ENCODE measurements around the gene AGTR1.

DNA sequence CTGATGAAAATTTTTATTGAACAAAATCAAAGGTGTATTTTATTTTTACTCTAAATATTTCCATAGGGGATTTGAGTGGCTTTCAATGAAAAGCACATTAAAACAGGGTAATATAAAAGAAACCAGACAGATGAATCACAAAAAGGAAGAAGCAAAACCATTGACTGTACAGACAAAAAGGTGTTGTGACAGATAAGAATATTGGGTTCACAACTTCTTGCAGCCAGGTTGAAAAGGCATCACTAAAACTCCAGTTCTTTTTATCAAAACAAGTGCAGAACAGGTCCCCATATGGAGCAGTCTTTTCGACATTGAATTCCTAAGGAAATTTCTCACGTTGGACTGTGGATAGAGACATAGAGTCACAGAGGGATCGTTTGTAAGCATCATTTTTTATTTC lies 53.8 kb downstream of the AGTR1 start:
- TF ChIP-seq, protein P1, sequence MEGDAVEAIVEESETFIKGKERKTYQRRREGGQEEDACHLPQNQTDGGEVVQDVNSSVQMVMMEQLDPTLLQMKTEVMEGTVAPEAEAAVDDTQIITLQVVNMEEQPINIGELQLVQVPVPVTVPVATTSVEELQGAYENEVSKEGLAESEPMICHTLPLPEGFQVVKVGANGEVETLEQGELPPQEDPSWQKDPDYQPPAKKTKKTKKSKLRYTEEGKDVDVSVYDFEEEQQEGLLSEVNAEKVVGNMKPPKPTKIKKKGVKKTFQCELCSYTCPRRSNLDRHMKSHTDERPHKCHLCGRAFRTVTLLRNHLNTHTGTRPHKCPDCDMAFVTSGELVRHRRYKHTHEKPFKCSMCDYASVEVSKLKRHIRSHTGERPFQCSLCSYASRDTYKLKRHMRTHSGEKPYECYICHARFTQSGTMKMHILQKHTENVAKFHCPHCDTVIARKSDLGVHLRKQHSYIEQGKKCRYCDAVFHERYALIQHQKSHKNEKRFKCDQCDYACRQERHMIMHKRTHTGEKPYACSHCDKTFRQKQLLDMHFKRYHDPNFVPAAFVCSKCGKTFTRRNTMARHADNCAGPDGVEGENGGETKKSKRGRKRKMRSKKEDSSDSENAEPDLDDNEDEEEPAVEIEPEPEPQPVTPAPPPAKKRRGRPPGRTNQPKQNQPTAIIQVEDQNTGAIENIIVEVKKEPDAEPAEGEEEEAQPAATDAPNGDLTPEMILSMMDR (IDR thresholded peaks at IDR 0.05): no peak
- no peak for TF ChIP-seq POLR2A (IDR thresholded peaks at IDR 0.05)
